ENCODE data around the gene HOXA2. TPM values are rescaled to one million over a fixed set of nuclear protein-coding genes. Genes with fewer than 3 reads are reported as not detected.
A peak's percentile ranks its signal among the peaks of the same experiment; 100 is the strongest.

Gene HOXA2
- total RNA-seq, 1 donor, result 3.6 TPM

DNA sequence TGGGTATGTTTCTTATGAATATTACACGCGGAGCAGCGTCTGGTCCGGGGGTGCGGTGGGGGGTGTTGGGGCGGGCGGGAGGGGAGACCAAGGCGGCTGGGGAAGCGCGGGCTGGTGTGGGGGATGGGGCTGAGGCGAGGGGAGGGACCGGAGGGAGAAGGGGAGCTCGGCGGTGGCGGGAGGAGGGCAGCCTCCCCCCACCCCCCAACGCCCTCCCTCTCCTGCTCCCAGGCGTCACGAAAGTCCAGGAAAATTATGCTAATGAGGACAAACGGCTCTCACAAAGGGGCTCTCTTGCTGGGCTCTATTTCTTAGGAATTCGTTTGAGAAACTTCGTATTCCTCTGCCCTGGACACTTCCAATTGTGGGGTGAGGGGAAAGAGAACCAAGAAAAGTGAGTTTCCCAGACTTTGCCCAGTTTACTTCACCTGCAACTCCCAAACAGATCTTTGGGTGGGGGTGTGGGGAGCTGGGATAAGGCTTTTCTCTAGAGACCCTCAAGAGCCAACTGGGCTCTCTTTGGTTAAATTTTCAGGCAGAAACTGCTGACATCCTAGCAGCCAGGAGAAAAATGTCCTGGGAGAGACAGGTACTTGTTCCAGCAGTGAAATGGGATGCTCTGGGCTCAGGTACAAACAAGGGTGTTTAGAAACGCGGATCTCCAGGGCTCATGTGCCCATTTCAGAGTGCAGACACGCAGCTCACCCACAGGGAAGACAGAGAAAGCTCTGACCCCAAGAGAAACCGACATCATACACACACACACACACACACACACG lies 11.7 kb upstream of the HOXA2 start:
- peak overlapping the region; percentile 78 for H3K4me3 ChIP-seq (ENCODE audit: low read depth, low read length)
- DNase-seq (ENCODE audit: low read depth), result peak; percentile 66
- TF ChIP-seq, protein P1, sequence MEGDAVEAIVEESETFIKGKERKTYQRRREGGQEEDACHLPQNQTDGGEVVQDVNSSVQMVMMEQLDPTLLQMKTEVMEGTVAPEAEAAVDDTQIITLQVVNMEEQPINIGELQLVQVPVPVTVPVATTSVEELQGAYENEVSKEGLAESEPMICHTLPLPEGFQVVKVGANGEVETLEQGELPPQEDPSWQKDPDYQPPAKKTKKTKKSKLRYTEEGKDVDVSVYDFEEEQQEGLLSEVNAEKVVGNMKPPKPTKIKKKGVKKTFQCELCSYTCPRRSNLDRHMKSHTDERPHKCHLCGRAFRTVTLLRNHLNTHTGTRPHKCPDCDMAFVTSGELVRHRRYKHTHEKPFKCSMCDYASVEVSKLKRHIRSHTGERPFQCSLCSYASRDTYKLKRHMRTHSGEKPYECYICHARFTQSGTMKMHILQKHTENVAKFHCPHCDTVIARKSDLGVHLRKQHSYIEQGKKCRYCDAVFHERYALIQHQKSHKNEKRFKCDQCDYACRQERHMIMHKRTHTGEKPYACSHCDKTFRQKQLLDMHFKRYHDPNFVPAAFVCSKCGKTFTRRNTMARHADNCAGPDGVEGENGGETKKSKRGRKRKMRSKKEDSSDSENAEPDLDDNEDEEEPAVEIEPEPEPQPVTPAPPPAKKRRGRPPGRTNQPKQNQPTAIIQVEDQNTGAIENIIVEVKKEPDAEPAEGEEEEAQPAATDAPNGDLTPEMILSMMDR (IDR thresholded peaks at IDR 0.05; ENCODE audit: insufficient read depth, low read length), result no peak

DNA sequence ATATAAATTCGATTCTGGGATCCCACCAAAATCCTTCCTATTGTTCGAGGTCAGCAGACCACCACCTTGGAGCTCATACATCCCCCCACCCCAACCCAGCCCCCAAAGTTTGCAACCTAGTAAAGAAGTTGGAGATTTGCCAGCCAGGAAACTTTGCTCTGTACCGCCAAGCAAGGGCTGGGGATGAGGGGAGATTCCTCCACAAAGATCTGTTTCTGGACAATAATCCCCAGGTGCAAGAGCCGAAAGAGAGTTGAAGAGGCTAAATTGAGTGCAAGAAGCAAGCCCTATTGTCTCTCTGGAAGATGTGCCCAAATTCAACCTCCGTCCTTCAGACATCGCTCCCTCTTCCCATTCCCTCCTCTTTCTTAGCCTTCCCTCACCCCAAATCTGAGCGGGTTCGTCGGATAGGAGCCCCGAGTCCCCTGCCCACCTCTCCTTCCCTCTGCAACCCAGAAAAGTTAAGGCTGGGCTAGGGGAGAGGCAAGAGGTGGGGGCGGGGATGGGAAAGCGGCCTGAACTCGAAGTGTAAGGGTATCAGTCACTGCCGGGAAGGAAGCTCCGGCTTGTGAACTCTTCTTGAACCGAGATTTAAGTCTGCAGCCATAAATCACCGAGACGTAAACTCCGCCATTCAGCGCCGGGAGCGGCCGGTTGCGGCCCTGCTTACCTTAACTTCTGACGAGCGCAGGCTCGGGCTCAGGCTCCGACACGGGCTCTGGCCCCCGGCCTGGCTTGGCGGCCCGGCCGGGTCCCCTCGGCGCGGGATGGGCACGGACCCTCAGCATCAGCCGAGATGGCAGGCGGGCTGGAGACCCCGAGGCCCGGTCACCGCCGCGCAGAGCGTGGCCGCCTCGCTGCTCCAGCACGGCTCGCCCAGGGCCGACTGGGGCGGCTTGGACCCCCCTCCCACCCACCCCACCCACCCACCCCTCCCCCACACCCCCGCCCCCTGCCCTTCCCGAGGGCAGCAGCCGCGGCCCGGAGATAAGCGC lies 10.8 kb upstream of the HOXA2 start:
- DNase-seq (ENCODE audit: low read depth), result peak; percentile 90
- H3K4me3 ChIP-seq (ENCODE audit: low read depth, low read length), result peak overlapping the region; percentile 78
- TF ChIP-seq, protein P1 (IDR thresholded peaks at IDR 0.05; ENCODE audit: insufficient read depth, low read length), result no peak

- TF ChIP-seq, protein P1 (IDR thresholded peaks at IDR 0.05; ENCODE audit: insufficient read depth, low read length), result no peak
- DNase-seq (ENCODE audit: low read depth), result peak; percentile 31
- H3K4me3 ChIP-seq (ENCODE audit: low read depth, low read length), result peak overlapping the region; percentile 78
These were observed 9.9 kb upstream of the HOXA2 start for GRCh38 chr7:27112361-27112760.

DNA sequence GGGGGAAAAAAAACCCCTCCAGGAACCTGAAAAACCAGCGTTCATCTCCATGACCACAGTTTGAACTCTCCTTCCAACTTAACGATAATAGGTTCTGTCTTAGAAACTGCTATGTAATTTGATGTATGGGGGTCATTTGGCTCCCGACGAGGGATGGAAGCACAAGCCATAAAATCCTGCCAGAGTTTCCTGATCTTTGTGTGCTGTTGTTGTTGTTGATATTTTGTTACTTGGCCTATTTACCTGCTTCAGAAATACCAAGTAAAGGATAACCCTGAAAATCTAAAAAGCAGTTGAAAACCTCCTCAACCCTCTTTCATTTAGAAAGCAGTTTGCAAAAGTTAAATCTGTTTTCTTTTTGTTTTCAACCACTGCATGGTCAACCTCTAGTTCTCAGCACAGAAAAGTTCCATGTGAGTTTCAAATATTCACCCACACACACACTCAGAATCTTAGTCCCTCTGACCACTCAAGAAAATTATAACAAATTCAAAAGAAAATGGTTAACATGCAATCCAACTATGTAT lies 9.3 kb upstream of the HOXA2 start:
- H3K4me3 ChIP-seq (ENCODE audit: low read depth, low read length), result peak overlapping the region; percentile 78
- TF ChIP-seq, protein P1 (IDR thresholded peaks at IDR 0.05; ENCODE audit: insufficient read depth, low read length), result no peak
- DNase-seq (ENCODE audit: low read depth), result no peak

- H3K4me3 ChIP-seq (ENCODE audit: low read depth, low read length), result peak overlapping the region; percentile 78
- TF ChIP-seq, protein P1 (IDR thresholded peaks at IDR 0.05; ENCODE audit: insufficient read depth, low read length), result no peak
- DNase-seq (ENCODE audit: low read depth), result peak; percentile 95
These were observed 8.7 kb upstream of the HOXA2 start for GRCh38 chr7:27111042-27111750.
